ENCODE measurements around the gene PTH2. TPM values are rescaled to one million over a fixed set of nuclear protein-coding genes. Genes with fewer than 3 reads are reported as not detected.

Gene PTH2
- total RNA-seq, 1 donor from 2014 or later: not detected

DNA sequence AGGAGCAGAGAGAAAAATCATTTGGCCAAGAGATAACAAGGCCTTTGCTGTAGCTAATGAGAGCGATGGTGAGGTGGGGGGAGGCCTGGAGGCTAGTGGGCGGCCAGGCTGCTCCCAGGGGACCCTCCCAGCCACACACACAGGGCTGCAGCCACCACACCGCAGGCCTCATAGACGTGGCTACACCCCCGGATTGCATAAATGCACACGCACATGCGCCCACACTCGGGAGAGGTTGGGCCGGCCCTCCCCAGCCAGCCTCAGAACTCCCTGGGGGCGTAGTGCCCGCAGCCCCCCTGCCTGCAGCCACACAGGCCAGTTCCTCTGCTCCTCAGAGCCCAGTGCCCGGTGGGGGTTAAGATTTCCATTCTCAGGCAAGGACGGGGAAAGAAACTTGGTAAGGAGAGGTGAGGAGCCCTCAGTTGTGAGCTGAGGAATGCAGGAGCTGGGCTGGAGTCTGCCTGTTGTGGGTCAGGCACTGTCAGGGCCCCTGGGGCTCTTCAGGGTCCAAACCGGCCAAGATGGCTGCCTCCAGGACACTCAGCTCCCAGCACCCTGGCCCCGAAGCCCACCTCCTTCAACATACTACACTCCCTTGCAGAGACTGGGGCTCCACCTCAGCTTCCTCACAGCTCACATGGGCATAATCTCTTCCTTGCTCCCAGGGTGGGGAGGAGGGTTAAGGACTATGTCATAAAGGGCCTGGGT, 8.0 kb downstream of the PTH2 start:
- no peak for DNase-seq (ENCODE audit: low read depth, low spot score)

DNA sequence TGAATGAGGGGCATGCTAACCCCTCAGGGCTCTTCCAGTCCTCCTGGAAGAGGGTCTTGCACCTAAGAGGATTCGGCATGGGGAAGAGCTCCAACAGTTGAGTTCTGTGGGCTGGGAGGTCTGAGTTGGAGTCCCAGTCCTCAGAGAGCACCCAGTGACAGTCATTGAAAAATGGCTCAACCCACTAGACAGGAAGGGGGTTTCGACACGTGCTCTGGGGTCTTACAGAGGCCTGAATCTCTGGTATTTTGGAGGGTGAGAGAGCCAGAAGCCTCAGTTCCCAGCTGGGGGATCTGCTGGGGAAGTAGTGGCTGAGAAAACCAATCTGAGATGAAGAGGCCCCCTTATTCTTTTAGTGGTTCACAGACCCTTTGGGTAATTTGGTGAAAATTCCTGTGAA, 9.0 kb downstream of the PTH2 start:
- no peak for DNase-seq (ENCODE audit: low read depth, low spot score)

DNA sequence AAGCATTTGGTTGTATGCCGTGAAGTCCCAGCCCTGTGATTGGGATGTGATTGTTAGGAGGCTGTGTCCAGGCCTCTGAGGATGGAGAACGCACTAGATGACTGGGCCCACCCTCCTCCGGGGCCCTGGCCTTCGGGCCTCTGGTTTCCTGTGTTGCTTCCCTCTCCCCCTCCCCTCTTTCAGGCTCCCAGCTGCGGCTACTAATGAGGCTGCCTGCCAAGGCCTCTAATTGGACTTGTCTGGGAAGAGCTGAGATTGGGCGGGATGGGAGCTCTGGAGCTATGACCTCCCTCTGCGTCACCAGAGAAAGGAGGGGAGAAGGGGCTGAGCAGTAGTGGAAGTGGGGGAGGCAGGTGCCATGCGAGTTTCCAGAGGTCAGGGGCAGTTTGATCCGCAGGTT, 9.9 kb downstream of the PTH2 start:
- no peak for DNase-seq (ENCODE audit: low read depth, low spot score)

DNA sequence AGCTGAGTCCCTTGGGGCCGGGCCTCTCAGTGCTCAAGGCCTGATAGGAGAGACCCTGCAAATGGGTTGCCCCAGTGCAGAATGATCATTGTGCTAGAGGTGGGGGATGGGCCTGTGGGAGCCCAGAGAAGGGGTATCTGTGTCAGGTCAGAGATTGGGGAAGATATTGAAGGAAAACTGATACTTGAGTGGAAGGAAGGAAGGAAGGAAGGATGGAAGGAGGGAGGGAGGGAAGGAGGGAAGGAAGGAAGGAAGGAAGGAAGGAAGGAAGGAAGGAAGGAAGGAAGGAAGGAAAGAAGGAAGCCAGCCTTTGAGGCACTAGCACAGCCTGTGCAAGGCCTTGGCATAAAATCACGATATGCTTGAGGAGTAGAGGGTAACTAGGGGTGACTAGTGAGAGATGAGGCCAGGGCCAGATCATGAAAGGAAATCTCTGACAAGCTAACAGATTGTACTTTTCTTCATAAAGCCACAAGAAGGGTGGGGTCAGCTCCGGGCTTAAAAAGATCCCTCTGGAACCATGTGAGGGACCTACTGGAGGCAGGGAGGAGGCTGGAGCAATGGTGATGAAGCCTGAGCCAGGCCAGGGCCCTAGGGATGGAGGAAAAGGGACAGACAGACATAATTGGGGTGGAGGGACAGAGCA, 11.4 kb downstream of the PTH2 start:
- DNase-seq (ENCODE audit: low read depth, low spot score): no peak

DNA sequence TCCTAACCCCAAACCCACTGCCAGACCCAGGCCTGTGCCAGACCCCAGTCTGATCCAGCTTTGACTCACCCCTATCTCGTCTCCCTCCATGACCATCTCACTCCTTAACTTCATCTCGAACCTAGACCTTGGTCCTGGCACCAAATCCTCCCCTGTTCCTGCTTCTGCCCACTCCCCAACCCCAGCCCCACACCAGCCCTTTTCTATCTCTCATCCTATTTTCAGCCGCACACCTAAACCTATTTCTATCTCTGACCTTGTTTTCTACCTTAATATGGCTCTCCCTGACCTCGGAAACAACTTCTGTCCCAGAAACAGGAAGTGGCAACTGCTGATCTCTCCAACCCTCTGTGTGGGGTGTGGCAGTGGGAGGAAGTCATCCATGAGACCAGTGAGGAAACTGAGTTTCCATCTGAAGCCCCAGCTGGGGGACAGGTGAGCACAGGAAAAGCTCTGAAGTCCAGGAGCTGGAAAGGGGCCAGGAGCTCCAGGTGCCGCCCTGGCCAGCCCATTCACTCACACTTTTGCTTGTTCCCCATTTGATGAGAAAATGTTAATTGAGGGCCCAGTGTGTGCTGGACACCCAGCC, 13.7 kb downstream of the PTH2 start:
- no peak for DNase-seq (ENCODE audit: low read depth, low spot score)

DNA sequence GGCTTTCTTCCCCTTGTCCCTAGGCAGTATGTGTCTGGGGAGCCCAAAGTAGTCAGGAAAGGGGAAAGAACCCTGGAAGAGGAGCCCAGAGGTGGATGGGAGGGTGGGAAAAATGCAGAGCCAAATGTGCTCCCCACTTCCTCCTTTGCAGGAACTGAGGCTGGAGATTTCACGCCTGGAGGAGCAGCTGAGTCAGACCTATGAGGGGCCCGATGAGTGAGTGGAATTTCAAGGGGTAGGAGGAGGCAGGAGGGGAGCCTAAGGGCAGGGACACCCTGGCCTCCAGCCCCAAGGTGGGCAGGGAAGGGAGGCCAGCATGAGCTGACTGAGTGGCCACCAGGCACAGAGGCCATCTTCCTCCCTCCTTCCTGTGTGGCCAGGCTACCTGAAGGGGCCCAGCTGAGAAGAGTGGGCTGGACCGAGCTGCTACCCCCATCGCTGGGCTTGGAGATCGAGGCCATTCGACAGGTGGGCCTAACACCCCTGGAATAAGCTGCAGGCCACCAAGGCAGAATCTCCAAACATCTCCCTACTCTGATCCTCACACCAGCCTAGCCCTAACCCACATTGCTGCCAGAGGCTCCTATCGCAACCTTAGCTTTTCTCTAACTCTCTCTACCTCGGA, 14.3 kb downstream of the PTH2 start:
- no peak for DNase-seq (ENCODE audit: low read depth, low spot score)

DNA sequence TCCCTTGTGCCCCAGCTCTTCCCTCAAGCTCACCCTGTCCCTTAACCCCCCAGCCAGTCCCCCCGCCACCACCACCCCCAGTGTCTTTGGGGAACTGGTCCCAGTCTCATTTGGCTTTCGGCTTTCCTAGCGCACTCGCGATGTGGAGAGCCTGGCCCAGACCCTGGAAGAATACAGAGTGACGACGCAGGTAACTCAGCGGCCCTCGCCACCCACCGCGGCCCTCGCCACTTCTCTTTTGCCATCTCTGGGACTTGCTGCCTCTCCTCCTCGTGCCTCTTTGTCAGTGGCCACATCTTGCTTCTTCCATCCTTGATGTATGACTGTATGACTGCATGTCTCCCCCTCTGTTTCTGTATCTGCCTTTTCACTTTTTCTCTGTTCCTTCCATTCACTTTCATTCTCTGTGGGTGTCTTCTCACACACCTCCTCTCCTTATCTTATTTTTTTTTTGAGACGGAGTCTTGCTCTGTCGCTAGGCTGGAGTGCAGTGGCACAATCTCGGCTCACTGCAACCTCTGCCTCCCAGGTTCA, 15.7 kb downstream of the PTH2 start:
- no peak for DNase-seq (ENCODE audit: low read depth, low spot score)

DNA sequence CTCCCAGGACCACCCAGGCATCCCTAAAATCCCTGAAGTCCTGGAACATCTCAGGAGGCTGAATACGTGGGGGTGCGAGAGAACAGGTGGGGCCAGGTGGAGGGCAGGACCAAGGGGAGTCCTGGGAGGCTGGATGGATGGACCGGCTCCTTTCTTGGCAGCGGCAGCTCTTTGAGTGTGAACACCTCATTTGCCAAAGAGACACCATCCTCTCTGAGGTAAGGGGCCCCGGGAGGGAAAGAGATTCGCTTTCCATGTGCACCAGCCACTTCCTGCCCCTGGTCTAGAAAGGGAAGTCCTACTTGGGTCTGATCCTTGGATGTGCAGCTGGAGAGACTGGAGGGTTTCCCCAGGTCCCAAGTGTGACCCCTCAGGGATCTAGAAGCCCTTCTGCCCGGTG, 16.2 kb downstream of the PTH2 start:
- no peak for DNase-seq (ENCODE audit: low read depth, low spot score)

DNA sequence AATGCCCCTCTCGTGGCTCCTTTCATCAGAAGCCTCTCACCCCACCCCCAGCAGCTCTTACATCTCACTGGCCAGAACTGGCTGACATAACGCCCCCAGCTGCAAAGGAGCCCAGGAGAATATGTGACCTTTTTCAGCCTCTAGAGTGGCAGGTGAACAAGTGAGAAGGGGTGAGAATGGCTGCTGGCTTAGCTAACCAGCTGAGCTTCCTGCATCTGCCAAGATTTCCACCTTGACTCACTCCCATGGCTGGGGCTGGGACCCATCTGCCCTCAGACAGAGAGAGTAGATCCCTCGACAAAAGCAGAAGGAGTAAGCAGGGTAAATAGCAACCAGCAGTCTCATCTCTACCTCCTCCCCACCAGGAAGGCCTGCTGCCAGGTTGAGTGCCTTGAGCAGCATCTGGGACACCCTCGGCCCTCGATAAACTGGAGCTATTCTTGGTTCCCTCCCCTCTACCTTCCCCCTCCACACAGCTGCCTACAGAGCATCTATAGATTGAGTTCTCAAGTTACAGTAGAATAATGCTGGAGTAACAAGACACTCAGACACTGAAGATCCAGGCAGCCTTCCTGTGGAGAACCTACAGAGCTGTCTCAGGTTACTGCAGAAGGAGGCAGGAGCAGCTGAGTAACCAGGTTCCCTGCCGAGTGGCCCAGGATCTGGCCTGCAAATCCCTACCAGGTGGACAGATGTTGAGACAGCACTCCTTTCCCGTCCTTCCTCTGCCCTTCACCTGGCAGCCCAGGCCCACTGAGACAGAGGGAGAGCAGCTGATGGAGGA, 19.6 kb downstream of the PTH2 start:
- DNase-seq (ENCODE audit: low read depth, low spot score): no peak

DNA sequence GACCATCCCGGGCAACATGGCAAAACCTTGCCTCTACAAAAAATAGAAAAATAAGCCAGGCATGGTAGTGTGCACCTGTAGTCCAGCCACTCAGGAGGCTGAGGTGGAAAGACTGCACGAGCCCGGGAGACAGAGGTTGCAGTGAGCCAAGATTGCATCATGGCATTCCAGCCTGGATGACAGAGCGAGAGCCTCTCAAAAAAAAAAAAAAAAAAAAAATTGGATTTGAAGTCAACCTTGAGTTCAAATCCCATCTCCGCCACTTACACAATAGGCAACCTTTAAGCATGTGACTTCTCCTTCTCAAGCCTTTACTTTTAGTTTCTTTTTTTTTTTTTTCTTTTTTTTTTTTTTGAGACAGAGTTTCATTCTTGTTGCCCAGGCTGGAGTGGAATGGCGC, 23.2 kb downstream of the PTH2 start:
- DNase-seq (ENCODE audit: low read depth, low spot score): no peak

DNA sequence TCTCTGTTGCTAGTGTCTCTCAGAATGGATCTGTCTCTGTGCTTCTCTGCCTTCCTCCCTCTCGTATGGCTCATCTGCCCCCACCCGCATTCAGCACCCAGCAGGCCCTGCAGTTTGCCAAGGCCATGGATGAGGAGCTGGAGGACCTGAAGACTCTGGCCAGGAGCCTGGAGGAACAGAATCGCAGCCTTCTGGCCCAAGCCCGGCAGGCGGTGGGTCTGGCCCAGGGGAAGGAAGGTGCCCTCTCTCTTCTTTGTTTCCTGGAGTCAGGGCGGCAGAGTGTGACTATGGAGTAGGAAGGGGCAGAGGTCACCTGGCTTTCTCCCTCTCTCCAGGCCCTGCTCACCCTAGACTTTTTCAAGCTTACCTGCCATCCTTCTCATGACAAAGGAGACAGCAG, 24.3 kb downstream of the PTH2 start:
- DNase-seq (ENCODE audit: low read depth, low spot score): no peak

DNA sequence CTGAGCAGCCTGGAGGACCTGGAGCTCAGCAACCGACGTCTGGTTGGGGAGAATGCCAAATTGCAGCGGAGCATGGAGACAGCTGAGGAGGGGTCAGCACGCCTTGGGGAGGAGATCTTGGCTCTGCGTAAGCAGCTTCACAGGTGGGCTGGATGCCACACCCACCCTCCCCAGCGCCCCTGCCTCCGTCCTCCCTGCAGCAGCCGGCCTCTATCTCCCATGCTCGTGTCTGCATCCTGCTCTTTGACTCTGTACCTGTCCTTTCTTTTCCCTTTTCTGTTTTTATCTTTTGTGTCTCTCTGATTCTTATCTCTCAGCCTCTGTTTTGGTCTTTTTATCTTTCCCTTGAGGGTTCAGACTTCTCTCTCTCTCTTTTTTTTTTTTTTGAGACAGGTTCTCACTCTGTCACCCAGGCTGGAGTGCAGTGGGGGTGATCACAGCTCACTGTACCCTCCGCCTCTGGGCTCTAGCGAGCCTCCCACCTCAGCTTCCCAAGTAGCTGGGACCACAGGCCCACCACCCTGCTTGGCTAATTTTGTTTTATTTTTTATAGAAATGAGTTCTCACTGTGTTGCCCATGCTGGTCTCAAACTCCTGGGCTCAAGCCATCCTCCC, 25.1 kb downstream of the PTH2 start:
- no peak for DNase-seq (ENCODE audit: low read depth, low spot score)

DNA sequence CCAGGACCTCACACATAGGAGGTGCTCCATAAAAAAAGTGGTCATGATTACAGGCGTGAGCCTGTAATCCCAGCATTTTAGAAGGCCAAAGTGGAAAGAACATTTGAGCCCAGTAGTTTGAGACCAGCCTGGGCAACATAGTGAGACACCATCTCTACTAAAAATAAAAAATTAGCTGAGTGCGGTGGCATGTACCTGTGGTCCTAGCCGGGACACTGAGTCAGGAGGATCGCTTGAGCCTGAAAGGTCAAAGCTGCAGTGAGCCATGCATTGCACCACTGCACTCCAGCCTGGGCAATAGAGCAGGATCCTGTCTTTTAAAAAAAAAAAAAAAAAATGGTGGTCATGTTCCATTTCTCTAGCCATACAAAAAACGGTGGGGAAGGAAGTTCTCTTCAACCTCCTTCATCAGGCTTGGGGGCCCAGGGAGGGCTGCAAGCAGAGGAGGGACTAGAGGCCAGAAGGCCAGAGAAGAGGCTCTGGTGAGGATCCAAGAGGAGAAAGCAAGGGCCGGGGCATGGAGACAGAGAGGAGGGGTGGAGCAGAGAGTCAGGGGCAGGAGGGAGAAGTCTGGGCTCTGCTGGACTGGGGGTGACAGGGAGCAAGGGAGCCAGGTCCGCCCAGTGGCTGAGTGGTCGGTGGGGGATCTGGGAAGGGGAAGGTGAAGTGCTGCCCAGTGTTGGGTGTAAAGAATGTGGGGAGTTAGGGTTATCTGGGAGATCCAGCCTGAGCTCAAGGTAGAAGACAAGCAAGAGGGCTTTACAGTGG, 26.3 kb downstream of the PTH2 start:
- DNase-seq (ENCODE audit: low read depth, low spot score): no peak

DNA sequence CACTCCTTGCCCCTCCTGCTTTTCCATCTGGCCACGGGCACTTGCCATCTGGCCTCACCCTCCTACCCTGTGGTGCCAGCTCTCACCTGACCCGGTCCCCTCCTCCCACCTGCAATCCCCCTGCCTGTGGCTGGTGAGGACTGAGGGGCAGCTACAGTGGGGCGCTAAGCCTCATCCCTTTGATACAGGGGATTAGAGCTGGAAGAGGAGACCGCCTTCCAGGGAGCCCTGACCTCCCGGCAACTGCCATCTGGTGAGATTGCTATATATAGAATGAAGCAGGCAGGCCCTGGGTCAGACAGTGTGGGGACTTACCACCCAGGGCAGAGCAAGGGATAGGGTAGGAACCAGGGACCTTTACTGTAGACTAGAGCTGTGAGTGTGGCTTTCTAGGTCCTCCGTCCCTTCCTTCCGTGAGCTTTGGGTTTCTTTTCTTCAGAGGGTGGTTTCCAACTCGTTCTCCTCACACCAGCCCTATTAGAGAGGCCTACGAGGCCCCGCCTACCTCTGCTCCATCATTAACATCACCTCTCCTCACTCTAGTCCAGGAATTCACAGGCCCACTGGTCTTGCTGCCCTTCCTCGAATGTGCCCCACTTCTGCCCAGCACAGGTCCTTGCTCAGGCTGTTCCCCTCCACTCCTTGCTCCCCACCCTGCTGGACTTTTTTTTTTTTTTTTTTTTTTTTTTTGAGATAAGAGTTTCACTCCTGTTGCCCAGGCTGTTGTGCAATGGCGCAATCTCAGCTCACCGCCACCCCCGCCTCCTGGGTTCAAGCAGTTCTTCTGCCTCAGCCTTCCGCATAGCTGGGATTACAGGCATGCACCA, 27.4 kb downstream of the PTH2 start:
- DNase-seq (ENCODE audit: low read depth, low spot score): no peak

DNA sequence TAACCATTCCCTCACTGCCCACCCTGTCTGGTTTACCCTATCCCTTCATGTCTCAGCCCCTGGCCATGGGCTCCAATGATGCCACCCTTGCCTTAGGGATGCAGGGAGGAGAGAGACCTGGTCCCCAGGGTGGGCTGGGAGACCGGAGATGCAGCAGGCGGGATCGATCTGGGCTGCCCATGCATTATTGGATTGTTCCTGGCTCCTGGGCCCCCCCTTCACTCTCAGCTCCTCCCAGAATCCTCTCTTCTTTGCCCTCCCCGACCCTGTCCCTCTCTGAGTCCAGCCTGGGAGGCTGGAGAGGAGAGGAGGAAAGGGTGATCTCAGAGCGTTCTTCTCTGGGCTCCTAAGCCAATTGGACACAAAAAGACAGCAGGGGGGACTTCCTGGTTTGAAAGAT, 29.4 kb downstream of the PTH2 start:
- no peak for DNase-seq (ENCODE audit: low read depth, low spot score)

DNA sequence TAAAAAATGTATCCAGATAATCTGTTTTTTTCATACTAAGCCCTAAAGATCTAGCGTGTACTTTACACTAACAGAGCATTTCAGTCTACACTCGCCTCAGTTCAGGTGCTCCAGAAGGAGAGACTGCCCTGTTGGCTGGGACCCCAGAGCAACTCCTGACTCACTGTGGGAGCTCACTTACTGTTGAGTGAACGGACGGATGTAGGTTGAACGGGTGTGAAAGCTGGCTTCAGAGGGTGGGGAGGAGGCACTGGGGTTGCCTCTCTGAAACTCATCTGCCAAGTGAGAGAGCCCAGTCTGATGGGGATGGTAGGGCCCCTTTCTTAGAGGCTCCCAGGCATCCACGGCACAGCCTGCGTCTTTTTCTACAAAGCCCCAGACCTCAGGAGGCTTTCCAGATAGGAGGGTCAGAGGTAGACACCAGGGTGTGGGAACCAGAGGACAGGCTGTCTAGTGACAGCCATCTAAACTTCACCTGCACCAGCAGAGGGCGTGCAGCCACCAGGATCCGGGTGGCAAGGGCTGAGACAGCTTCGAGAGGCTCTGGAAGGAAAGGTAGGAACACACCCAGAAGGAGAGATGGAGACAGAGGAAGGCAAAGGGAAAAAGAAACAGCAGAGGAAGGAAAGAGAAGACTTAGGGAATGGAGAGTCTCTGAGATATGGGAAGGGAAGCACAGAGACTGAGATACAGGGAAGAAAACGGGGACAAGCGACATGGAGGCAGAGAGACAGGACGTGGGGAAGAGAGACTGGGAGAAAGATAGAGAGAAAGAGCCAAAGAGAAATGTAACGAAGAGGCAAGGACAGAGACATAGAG, 31.5 kb downstream of the PTH2 start:
- no peak for DNase-seq (ENCODE audit: low read depth, low spot score)

DNA sequence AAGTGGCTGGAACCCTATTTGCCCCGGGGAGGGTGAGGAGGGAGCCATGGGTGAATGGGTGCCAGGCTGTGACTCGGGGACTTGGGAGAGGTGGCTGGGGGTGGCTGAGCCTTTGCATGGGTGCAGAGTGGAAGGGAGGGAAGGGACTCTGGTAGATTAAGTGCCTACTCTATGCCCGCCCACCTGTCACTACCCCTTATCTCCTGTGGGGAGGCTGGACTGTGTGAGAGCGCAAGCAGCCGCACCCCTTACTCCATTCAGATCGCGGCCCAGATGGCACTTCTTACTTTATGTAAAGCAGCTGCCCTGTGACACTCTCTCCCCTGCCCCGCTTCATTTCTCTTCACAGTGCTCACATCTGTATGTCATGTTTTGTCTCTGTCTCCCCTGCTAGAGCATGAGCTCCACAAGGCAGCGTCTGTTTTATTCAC, 32.3 kb downstream of the PTH2 start:
- DNase-seq (ENCODE audit: low read depth, low spot score): no peak

DNA sequence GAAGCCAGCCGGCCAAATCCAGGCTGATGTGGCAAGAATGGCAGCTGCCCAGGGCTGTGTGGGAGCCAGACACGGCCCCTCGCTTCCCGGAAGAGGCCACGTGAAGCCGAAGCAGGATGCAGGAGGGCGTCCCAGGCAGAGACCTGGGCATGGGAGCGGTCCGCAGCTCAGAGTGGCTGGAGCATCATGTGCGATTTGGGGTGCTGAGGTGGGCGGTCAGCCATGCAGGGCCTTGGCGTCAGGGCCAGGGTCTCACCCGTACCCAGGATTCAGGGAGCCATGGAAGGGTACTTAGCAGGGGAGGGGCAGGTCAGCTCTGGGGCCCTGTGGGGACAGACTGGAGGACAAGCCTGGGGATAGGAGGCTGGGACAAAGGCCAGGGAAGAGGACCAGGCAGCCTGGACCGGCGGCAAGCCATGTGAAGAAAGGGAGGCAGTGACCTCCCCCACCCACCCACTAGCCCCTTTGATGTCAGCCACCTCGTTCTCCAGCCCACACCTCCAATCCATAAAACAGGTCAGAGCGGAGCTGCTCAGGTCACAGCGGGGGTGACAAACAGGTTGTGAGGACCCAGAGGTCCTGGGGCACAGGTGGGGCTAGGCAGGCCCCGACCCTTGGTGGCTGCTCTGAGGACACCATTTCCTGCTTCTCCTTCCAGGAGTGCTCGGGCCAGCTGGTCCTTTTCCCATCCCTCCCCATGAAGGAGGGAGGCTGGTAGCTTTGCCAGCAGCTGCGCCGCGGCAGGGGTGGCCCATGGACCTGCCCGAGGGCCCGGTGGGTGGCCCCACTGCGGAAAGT, 32.9 kb downstream of the PTH2 start:
- DNase-seq (ENCODE audit: low read depth, low spot score): no peak
